ENCODE measurements around the gene SORL1.

The SORL1 gene

DNA sequence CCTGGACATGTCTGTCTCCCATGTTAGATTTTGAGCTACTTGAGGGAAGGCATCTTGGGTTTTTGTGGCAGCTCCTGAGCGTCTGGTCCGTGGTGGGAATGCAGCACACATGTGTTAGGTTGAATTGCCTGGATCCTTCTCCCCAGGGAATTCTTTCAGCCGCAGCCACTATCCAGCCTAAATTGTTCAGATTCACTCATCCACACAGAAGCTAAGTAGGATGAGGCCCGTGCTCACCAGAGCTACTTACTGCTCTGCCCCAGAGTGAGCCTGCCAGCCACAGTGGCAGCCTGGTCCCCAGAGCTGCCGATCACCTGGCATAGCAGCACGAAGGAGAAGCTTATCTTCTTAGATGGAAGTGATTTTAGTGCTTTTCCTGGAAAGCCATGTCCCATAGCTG lies 35.1 kb downstream of the SORL1 start:
- Histone ChIP-seq H3K4me1 (no peaks in the 10 kb centered on the region), H3K4me3 (ENCODE audit: low read depth, low read length) (no peak overlapping the region), H3K27ac (no peak overlapping the region), H3K79me2 (no peaks in the 10 kb centered on the region), H3K4me2 (ENCODE audit: low read length) (no peak overlapping the region), H2AFZ (no peak overlapping the region), H3K36me3 (ENCODE audit: control insufficient read depth, insufficient read depth, low read length) (no peaks in the 10 kb centered on the region), H3K9ac (no peak overlapping the region), H3K27me3 (ENCODE audit: control insufficient read depth, insufficient read depth, low read length) (no peaks in the 10 kb centered on the region), H3K9me3 (ENCODE audit: control insufficient read depth, low read length) (no peaks in the 10 kb centered on the region)
- TF ChIP-seq, protein P1, sequence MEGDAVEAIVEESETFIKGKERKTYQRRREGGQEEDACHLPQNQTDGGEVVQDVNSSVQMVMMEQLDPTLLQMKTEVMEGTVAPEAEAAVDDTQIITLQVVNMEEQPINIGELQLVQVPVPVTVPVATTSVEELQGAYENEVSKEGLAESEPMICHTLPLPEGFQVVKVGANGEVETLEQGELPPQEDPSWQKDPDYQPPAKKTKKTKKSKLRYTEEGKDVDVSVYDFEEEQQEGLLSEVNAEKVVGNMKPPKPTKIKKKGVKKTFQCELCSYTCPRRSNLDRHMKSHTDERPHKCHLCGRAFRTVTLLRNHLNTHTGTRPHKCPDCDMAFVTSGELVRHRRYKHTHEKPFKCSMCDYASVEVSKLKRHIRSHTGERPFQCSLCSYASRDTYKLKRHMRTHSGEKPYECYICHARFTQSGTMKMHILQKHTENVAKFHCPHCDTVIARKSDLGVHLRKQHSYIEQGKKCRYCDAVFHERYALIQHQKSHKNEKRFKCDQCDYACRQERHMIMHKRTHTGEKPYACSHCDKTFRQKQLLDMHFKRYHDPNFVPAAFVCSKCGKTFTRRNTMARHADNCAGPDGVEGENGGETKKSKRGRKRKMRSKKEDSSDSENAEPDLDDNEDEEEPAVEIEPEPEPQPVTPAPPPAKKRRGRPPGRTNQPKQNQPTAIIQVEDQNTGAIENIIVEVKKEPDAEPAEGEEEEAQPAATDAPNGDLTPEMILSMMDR (IDR thresholded peaks at IDR 0.05) = no peak

DNA sequence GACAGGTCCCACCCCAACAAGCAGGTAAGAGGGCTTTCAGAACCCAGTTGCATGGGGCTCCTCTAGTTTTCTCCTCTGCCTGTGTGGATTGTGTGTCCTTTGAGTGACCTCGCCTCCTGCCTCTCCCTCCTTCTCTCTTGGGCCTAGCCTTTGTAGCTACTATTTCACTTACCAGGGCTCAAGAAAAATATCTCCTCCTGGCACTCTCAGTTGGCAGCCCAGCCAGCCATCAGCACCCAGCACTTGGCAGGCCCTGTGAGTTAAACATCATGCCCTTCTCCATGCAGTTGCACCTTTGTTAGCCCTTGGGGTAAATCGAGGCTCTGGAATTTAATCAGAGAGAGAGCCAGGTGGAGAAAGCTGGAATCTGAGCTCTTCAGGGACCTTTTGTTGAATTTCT lies 36.1 kb downstream of the SORL1 start:
- Histone ChIP-seq H3K9me3 (ENCODE audit: control insufficient read depth, low read length) (no peaks in the 10 kb centered on the region), H2AFZ (no peak overlapping the region), H3K27ac (no peak overlapping the region), H3K27me3 (ENCODE audit: control insufficient read depth, insufficient read depth, low read length) (no peaks in the 10 kb centered on the region), H3K4me2 (ENCODE audit: low read length) (no peak overlapping the region), H3K36me3 (ENCODE audit: control insufficient read depth, insufficient read depth, low read length) (no peaks in the 10 kb centered on the region), H3K4me1 (no peaks in the 10 kb centered on the region), H3K9ac (no peak overlapping the region), H3K4me3 (ENCODE audit: low read depth, low read length) (no peak overlapping the region), H3K79me2 (no peaks in the 10 kb centered on the region)
- TF ChIP-seq, protein P1 (IDR thresholded peaks at IDR 0.05) = no peak

DNA sequence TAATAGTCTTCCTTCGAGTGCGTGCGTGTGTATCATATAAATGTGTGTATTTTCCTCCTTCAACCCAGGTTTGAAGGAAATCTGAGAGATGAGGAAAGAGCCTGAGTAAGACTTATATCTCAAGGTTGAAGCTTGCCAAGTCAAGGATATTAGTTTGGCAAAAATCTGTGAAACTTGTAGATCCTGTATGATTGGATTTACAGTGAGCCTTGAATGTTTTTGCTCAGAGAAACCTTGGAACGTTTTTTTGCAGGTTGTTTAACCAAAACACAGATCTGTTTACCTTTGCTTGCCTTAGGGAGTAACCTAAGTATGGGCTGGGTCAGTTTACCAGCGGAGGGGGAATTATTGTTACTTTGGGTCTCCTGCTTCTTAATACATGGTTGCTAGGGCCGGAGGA lies 36.5 kb downstream of the SORL1 start:
- H3K9ac ChIP-seq = no peak overlapping the region
- H3K4me2 ChIP-seq (ENCODE audit: low read length) = no peak overlapping the region
- no peaks in the 10 kb centered on the region for H3K36me3 ChIP-seq (ENCODE audit: control insufficient read depth, insufficient read depth, low read length)
- no peak overlapping the region for H3K4me3 ChIP-seq (ENCODE audit: low read depth, low read length)
- H3K27ac ChIP-seq = no peak overlapping the region
- TF ChIP-seq, protein P1 (IDR thresholded peaks at IDR 0.05) = no peak
- H3K9me3 ChIP-seq (ENCODE audit: control insufficient read depth, low read length) = no peaks in the 10 kb centered on the region
- H2AFZ ChIP-seq = no peak overlapping the region
- H3K4me1 ChIP-seq = no peaks in the 10 kb centered on the region
- H3K27me3 ChIP-seq (ENCODE audit: control insufficient read depth, insufficient read depth, low read length) = no peaks in the 10 kb centered on the region
- H3K79me2 ChIP-seq = no peaks in the 10 kb centered on the region

DNA sequence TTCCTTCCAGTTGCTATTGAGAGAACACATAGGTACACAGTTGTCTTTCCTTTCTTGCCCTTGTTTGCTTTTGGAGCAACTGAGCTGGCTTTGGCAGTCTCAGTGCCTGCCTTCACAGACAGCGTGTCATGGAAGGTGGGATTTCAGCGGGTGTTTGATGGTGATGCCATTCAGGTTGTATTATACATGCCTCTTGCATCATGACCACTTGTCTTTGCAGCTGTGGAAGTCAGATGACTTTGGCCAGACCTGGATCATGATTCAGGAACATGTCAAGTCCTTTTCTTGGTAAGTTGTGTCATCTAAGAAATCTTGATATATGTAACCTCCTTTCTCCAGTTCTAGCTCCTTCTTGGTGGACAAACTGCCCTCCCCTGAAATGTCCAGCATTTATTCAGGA lies 37.7 kb downstream of the SORL1 start:
- Histone ChIP-seq H3K9me3 (ENCODE audit: control insufficient read depth, low read length) (no peaks in the 10 kb centered on the region), H3K9ac (no peak overlapping the region), H3K27ac (no peak overlapping the region), H3K27me3 (ENCODE audit: control insufficient read depth, insufficient read depth, low read length) (no peaks in the 10 kb centered on the region), H2AFZ (no peak overlapping the region), H3K4me2 (ENCODE audit: low read length) (no peak overlapping the region), H3K36me3 (ENCODE audit: control insufficient read depth, insufficient read depth, low read length) (no peaks in the 10 kb centered on the region), H3K4me3 (ENCODE audit: low read depth, low read length) (no peak overlapping the region), H3K4me1 (no peaks in the 10 kb centered on the region), H3K79me2 (no peaks in the 10 kb centered on the region)
- TF ChIP-seq, protein P1 (IDR thresholded peaks at IDR 0.05) = no peak

DNA sequence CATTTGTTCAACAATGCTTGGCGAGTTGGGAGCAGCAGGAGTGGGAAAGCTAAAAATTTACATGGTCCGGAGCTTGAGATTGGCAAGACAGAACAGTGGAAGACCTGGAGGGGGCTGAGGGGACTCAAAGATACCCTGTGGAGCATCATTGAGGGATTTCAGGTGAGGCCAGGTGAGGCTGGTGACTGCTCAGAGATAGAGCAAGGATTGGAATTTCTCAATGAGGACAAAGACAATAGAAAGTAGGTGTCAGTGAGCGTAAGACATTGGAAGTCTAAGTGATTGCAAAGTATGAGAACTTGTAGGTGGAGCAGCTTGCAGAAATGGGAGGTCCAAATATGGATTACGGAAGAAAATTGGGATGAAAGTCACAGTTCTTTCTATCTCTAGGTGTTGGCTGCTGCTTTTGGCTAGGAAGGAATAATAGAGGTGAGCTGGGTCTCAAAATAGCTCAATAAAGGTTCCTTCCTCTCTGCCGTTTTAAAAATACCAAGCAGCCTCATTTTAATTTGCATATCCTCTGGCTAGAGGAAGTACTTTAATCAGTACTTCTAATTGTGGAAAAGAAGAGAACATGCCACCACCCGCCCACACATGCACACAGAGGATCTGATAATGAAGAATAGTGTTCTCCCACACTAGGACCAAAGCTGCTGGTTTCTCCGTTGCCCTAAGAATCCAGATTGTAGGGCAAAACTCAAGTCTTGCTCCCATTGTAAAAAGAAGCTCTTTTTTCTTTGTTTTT lies 42.4 kb downstream of the SORL1 start:
- Histone ChIP-seq H3K27me3 (ENCODE audit: control insufficient read depth, insufficient read depth, low read length) (no peaks in the 10 kb centered on the region), H3K36me3 (ENCODE audit: control insufficient read depth, insufficient read depth, low read length) (no peaks in the 10 kb centered on the region), H3K9ac (no peak overlapping the region), H3K9me3 (ENCODE audit: control insufficient read depth, low read length) (no peaks in the 10 kb centered on the region), H3K4me2 (ENCODE audit: low read length) (no peak overlapping the region), H3K27ac (no peak overlapping the region), H3K79me2 (no peaks in the 10 kb centered on the region), H2AFZ (no peak overlapping the region), H3K4me3 (ENCODE audit: low read depth, low read length) (no peak overlapping the region), H3K4me1 (no peaks in the 10 kb centered on the region)
- TF ChIP-seq, protein P1 (IDR thresholded peaks at IDR 0.05) = no peak
